Pancreas (tissue), 10 donors: ENCODE results near the gene PIP4K2A. TPM values are rescaled to one million over a fixed set of nuclear protein-coding genes. Genes with fewer than 3 reads are reported as not detected.

Experiments used
- ATAC-seq, 4 donors: fragments of 200-7000 bp; cut with Tn5 transposase; one replicate each; pipeline versions ENCODE4 v1.8.0 to v1.9.1; 2020; ENCODE audit warnings: mild to moderate bottlenecking in 4 of 4, moderate library complexity in 4 of 4
- DNase-seq, 6 donors: peaks; one replicate each; pipeline ENCODE4 v3.0.0-alpha.2; 2020
- FAIRE-seq: peaks from 2 replicates; lab custom pipeline; 2012; peaks lifted over from hg19 to GRCh38; lab: Jason Lieb, UNC
- H3K27ac ChIP-seq, 4 donors: fragments of 200-600 bp; sonication (generic); 1 replicate in 3 of 4; 2 replicates in 1 of 4; pipeline versions ENCODE4 v1.5.0 to v1.8.0; 2020
- H3K27me3 ChIP-seq, 4 donors: fragments of 200-600 bp; one replicate each; pipeline ENCODE4 v1.8.0; 2021
- H3K36me3 ChIP-seq, 3 donors: fragments of 200-600 bp; sonication (generic) in 1 of 3; one replicate each; pipeline versions ENCODE4 v1.5.0 to v1.8.0; 2020 to 2021
- H3K4me1 ChIP-seq, 3 donors: fragments of 200-600 bp; one replicate each; pipeline ENCODE4 v1.8.0; 2021
- H3K4me3 ChIP-seq, 4 donors: fragments of 200-600 bp; sonication (generic) in 2 of 4; one replicate each; pipeline versions ENCODE4 v1.5.0 to v1.8.0; 2020 to 2021
- H3K9me3 ChIP-seq, 4 donors: fragments of 200-600 bp; one replicate each; pipeline ENCODE4 v1.8.0; 2021
- WGBS, 2 donors: extraction: QIAGEN DNeasy Blood & Tissue Kit; methylation state at CpG; one replicate each; pipeline ENCODE4 v1.1.7; 2013; 5-methylcytosine and 5-hydroxymethylcytosine counted together
- intact Hi-C, 3 donors: fragments of 100-400 bp; cut with DNase I; formaldehyde crosslinking; loops; one replicate each; pipeline versions ENCODE4 v1.11.1 to v1.14.2; 2022
- polyA plus RNA-seq, 2 donors: library from polyadenylated mRNA; stranded (reverse); fragments of 200-250 nt; gene quantifications; one replicate each; pipeline ENCODE4 v1.2.3, GENCODE V29; 2013
- total RNA-seq, 6 donors: library from RNA; stranded (reverse); fragmentation: NEBNext Ultra II Directional in 4 of 6; extraction: Animal tissue kit (Norgen Biotek cat#: 25700) in 4 of 6; gene quantifications; one replicate each; pipeline versions ENCODE4 v1.2.1 to v1.2.4, GENCODE V29; 2021 to 2023
- TF ChIP-seq, protein P1 (sequence below), 4 donors: fragments of 200-600 bp; sonication (generic) in 3 of 4; IDR thresholded peaks; one replicate each; pipeline versions ENCODE4 v1.5.0 to v1.8.0; 2021; ENCODE audit warnings: antibody characterized with exemption in 4 of 4
- donor health status: healthy with polysubstance abuse.
- donor health status: DM: no; HTN: no; CAD: no; lungs with moderate emphysema.
- donor health status: DM: no; HTN: no; CAD: no.
- donor health status: control.
- donor health status: control.
- donor health status: Bipolar disorder and iron deficiency.
- donor health status: DM: yes; HTN: yes; CAD: no.
- donor health status: DM: no; HTN: no; CAD: no.
- donor health status: DM: no; HTN: no; CAD: no.
- donor health status: DM: yes; HTN: yes; CAD: no.

Gene PIP4K2A
- total and polyA plus RNA-seq, 8 donors, result 3.6 to 17.8 (median 6.7) TPM

GRCh38 chr10:22609251-22609650, 105.1 kb downstream of the PIP4K2A start:
- FAIRE-seq (no peak), DNase-seq (no peak), ATAC-seq (no peak)
- TF ChIP-seq, protein P1, sequence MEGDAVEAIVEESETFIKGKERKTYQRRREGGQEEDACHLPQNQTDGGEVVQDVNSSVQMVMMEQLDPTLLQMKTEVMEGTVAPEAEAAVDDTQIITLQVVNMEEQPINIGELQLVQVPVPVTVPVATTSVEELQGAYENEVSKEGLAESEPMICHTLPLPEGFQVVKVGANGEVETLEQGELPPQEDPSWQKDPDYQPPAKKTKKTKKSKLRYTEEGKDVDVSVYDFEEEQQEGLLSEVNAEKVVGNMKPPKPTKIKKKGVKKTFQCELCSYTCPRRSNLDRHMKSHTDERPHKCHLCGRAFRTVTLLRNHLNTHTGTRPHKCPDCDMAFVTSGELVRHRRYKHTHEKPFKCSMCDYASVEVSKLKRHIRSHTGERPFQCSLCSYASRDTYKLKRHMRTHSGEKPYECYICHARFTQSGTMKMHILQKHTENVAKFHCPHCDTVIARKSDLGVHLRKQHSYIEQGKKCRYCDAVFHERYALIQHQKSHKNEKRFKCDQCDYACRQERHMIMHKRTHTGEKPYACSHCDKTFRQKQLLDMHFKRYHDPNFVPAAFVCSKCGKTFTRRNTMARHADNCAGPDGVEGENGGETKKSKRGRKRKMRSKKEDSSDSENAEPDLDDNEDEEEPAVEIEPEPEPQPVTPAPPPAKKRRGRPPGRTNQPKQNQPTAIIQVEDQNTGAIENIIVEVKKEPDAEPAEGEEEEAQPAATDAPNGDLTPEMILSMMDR (IDR thresholded peaks at IDR 0.05), result no peak
- WGBS, 2 donors, result 94 to 97% methylated on average over 2 of the region's 2 CpGs
- Histone ChIP-seq H3K4me1 (no peaks in the 10 kb centered on the region), H3K36me3 (no peaks in the 10 kb centered on the region), H3K27me3 (no peaks in the 10 kb centered on the region), H3K27ac (no peak overlapping the region), H3K9me3 (no peaks in the 10 kb centered on the region), H3K4me3 (no peak overlapping the region)
- intact Hi-C loops, result no loop called here

DNA sequence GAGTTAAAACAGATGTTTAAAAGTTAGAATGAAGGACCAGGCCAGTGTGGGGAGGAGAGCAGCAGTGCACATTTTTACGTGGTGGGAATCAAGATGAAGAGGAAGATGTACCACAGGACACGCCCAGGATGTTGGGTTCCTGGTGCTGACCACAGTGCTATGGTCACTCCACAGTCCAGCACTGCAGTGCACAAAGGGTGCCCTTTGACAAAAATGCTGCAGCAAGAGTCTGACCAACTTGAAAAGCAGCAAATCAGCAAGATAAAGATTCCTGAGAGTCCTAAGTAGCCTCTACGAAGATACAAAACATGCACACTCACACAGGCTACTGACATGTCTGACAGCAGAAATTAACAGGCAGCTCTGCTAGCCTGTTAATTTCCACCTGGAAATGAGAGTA, 107.1 kb downstream of the PIP4K2A start:
- TF ChIP-seq, protein P1 (IDR thresholded peaks at IDR 0.05), result no peak
- Histone ChIP-seq H3K27me3 (no peaks in the 10 kb centered on the region), H3K27ac (no peak overlapping the region), H3K4me3 (no peak overlapping the region), H3K36me3 (no peaks in the 10 kb centered on the region), H3K9me3 (no peaks in the 10 kb centered on the region), H3K4me1 (no peaks in the 10 kb centered on the region)
- peak in 1 of 4 donors; percentile 23 for ATAC-seq
- intact Hi-C loops, result no loop called here
- WGBS, 2 donors, result 63 to 69% methylated on average over 3 of the region's 3 CpGs
- DNase-seq, result no peak
- no peak for FAIRE-seq

DNA sequence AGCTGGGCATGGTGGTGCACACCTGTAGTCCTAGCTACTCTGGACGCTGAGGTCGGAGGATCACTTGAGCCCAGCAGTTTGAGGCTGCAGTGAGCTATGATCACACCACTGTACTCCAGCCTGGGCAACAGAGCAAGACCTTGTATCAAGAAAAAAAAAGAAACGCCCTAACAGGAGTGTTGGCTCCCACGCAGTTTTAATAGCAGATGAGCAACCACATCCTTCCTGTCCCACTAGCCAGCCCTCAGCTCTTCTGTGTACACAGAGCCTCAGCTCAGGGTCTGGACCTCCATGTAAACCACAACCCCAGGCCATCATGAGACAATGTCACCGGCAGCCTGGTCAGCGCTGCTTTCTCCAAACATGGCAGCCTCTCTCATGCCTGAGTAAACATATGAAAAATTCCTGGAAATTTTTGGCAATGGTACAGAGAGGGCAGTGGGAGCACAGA, 108.2 kb downstream of the PIP4K2A start:
- intact Hi-C loops, result no loop called here
- TF ChIP-seq, protein P1 (IDR thresholded peaks at IDR 0.05), result no peak
- peak in 1 of 6 donors; percentile 46 for DNase-seq
- WGBS, 2 donors, result 86 to 89% methylated on average over 6 of the region's 6 CpGs
- H3K4me3 ChIP-seq, result no peak overlapping the region
- FAIRE-seq, result no peak
- H3K27me3 ChIP-seq, result no peaks in the 10 kb centered on the region
- no peaks in the 10 kb centered on the region for H3K36me3 ChIP-seq
- no peaks in the 10 kb centered on the region for H3K4me1 ChIP-seq
- H3K9me3 ChIP-seq, result no peaks in the 10 kb centered on the region
- no peak overlapping the region for H3K27ac ChIP-seq
- ATAC-seq, result peak in 3 of 4 donors; percentile 38 to 82 (median 79)

DNA sequence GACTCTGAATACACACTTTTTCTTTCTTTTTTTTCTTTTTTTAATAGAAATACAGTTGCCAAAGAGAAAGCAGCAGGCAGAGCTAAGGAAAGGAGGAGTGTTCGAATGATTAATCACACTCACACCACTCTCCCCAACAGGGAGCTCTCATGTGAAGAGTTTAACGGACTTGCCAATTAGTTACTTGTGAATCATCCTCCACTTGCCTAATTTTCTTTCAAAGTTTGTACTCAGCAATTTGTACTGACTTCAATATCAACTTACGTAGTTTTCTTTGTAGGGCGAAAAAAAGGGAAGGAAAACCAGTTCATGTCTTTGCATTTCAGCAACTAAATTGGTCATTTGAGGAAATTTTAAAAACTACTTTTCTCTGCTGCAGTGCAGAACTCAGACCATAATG, 109.2 kb downstream of the PIP4K2A start:
- WGBS, 2 donors, result 87 to 89% methylated on average over 4 of the region's 4 CpGs
- peak in 3 of 4 donors; percentile 34 to 75 (median 62) for ATAC-seq

More for the DNA sequence above, 109.2 kb downstream of the PIP4K2A start:
- no peak for DNase-seq
- no peaks in the 10 kb centered on the region for H3K9me3 ChIP-seq
- no peak for FAIRE-seq
- no peaks in the 10 kb centered on the region for H3K4me1 ChIP-seq
- no peaks in the 10 kb centered on the region for H3K27me3 ChIP-seq
- no peak overlapping the region for H3K4me3 ChIP-seq
- TF ChIP-seq, protein P1 (IDR thresholded peaks at IDR 0.05), result no peak
- H3K36me3 ChIP-seq, result no peaks in the 10 kb centered on the region
- H3K27ac ChIP-seq, result no peak overlapping the region
- intact Hi-C loops, result no loop called here
